Thoracic aorta endothelial cell (primary cell): ENCODE results near the gene NEUROG2. TPM values are rescaled to one million over a fixed set of nuclear protein-coding genes. Genes with fewer than 3 reads are reported as not detected.

Experiments
- total RNA-seq: library from RNA; depleted of rRNA; stranded (reverse); fragments of >200 nt; gene quantifications from 2 replicates; pipeline ENCODE4 v1.2.3, GENCODE V29; 2012

Gene NEUROG2
- not detected in 2 replicates for total RNA-seq

DNA sequence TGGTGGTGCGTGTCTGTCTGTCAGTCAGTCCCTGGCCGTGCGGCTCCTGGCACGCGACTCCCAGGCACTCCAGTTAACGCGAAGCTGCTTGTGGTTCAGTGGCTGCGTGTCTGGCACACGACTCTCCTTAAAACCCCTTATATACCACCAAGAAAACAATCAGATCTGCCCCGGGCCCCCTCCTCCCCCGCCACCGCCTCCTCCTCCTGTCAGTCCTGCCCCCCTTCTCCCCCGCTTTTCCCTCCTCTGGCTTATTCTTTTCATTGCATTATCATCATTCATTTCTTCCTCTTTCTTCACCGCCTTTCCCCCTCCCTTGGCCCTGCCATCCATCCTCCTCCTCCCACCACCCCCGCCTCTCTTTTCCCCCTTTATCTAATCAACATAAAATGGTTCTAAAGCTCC lies at the start of gene NEUROG2:
Gene NEUROG2 (minus strand): TSS at position 115 of the 405 bp plus-strand sequence. CDS start 705 bp downstream, outside the sequence.

Other genes starting within 250 kb of the NEUROG2 start
- gene TIFA, start 230.3 kb downstream of the NEUROG2 start, total RNA-seq = 14.4 and 18.1 TPM in 2 replicates
- gene ALPK1, start 218.8 kb downstream of the NEUROG2 start, total RNA-seq = 8.4 and 16.2 TPM in 2 replicates
- gene ZGRF1, start 120.7 kb upstream of the NEUROG2 start, total RNA-seq = 28.2 and 29.2 TPM in 2 replicates
- gene LARP7, start 121.0 kb upstream of the NEUROG2 start, total RNA-seq = 35.5 and 42.7 TPM in 2 replicates